ENCODE measurements around the gene CENPW. TPM values are rescaled to one million over a fixed set of nuclear protein-coding genes. Genes with fewer than 3 reads are reported as not detected.

Gene CENPW
- total RNA-seq, 1 donor from 2014 or later = 1.6 TPM

DNA sequence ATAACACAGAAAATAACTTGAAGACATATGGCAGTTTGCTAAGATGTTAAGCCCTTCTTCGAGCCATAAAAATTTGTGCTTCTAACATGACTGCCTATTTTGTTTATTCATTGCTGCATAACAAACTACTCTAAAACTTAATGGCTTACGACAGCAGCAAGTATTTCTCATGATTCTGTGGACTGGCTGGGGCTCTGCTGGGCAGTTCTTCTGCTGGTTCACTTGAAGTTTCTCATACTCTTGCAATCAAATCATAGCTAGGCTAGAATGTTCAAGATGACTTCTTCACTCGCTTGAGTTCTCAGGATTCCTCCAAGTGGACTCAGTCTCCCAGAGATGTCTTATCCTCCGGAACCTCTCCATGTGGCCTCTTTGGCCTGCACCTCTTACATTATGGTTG lies 33.4 kb downstream of the CENPW start:
- DNase-seq (ENCODE audit: low read depth) = no peak

DNA sequence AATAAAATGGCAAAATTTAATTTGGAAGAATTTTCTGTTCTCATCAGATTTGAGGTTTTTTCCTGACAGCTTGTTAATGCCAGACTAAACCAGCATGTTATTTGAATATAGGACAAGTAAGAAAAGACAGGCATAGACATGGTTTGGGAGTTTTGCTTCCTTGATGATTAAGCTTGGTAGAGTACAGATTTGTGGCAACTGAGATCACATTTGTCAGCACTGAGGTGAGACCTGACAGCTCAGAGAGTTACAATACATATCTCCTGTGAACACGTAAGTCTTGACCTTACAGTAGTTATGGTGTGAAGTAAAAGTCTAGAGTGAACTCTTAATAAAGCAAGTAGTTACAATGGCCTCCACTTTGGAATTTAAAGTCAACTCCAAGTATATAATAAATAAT lies 34.5 kb downstream of the CENPW start:
- no peak for DNase-seq (ENCODE audit: low read depth)

DNA sequence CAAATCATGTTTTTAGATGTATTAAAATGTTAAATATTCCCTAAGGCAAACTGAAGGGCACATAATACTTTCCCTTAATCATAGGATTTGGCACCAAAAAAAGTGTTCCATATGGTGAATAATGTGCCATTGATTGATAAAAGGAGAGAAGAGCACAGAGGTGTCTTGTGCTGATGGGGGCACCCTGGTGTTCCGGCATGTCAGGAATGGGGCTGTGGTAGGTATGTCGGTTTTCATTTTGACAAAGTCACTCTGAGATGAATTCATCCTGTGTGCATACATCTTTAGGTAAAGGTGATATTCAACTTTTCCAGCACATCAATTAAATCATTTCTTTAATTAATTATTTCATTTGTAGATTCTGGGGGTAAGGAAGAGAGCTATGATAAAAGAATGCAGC lies 36.8 kb downstream of the CENPW start:
- no peak for DNase-seq (ENCODE audit: low read depth)

DNA sequence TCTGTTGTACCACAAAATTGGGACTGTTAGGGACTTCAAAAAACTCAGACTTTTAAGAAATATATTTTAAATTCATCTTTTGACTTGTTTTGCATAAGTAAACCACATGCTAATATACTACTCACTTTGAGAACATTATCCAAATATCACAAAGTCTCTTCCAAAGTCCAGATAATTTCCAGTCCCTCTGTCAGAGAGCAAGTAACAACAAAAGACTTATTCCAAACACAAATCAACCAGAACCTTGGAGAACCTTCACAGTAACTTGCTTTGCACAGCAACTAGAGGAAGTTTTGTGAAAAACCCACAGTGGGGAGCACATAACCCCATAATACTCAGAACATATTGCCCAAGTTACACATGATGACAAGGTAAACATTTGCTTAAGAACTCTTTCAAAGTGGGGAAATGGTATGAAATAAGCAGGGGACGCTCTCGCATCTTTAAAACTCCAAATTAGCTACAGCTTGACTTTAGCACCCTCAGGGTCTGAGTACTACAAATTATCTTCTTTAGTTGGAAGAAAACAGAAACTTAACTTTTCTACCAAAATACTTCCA lies 37.8 kb downstream of the CENPW start:
- no peak for DNase-seq (ENCODE audit: low read depth)

DNA sequence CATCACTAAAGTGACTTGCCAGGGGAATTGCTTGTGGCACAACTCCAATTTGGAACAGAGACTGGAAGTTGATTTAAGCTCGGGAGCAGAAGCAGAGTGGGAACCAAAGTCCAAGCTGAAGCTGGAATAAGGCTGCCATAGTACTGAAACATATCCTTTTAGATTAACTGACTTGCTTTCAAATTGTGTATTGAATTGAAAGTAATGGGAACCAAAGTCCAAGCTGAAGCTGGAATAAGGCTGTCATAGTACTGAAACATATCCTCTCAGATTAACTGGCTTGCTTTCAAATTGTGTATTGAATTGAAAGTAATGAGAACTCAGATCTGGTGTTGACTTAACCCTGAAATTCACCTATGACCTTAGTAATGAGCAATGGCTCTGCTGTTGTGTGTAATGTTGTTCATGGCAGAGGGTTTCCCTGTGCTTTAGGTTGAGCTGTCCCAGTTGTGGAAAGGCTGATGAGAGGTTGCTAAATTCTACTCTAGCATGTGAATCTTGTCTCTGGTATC lies 40.2 kb downstream of the CENPW start:
- no peak for DNase-seq (ENCODE audit: low read depth)

DNA sequence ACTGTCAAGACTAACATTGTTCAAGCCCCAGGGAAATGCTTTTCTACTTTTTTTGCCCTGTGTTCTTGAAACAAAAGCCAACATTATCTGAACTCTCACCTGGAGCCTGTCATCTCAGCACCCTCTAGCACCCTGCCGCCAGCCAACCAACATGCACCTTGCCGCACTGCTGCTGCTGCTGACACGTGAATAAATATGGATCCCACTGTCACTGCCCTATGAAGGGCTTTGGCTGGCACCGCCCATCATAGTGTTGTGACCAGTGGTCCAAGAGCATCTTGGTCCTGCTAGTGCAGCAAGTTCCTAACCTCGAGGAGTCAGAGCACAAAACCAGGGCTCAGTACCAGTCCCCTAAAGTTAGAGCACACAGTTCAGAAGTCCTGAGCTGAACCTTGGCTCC lies 41.6 kb downstream of the CENPW start:
- DNase-seq (ENCODE audit: low read depth) = no peak

DNA sequence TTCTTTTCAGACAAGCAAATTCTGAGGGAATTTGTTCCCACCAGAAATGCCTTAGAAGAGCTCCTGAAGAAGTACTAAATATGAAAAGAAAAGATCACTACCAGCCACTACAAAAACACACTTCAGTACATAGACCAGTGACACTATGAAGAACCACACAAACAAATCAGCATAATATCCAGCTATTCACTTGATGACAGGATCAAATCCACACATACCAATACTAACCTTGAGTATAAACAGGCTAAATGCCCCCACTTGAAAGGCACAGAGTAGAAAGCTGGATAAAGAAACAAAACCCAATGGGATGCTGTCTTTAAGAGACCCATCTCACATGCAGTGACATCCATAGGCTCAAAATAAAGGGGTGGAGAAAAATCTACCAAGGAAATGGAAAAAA lies 43.3 kb downstream of the CENPW start:
- no peak for DNase-seq (ENCODE audit: low read depth)

DNA sequence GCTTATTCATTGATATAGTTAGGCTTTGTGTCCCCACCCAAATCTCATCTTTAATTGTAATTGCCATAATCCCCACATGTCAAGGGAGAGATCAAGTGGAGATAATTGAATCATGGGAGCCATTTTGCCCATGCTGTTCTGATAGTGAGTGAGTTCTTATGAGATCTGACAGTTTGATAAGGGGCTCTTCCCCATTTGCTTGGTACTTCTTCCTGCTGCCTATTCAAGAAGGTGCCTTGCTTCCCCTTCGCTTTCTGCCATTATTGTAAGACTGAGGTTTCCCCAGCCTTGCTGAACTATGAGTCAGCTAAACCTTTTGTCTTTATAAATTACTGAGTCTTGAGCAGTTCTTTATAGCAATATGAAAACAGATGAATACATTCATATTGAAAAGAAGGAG lies 45.6 kb downstream of the CENPW start:
- no peak for DNase-seq (ENCODE audit: low read depth)

DNA sequence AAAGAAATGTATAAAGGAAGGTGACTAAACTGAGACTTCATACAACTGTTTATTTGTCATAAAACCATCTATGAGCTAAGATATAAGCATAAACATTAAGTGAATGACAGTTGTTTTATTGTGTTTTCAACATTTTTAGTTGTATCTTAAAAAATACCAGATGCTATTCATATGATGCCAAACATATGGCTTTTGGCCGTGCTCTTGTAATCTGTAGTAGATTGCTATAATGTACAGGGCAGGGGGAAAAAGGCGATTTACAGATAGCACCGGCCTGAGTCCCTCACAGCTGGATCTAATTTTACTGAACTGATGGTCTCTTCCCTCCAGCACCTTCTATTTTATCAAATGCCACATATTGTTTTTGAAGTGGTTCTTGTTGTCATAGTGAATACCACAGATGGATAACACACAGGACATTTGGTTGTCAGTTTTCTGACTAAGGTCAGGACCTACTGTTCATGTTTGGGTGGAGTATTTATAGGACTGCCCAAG lies 48.2 kb downstream of the CENPW start:
- DNase-seq (ENCODE audit: low read depth) = no peak

DNA sequence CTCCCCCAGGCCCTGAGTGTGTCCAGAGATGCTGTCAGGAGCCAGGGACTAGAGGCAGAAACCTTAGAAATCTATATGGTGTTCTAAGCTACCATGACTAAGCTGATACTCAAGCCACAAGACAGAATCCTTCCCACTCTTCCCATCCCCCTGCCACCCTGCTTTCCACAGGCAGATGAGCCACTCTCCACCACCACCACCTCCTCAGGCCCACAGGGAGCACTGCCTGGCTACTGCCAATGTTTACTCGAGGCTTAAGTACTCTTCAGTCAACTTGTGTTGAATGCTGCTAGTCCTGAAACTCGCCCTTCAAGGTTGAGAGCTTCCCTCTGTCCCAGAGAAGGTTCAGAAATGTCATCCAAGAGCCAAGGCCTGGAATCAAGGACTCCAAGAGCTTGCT lies 56.2 kb downstream of the CENPW start:
- no peak for DNase-seq (ENCODE audit: low read depth)
